GM19372 (cell line): Measurements from ENCODE around the gene SLC2A1.

Experiments used
- ATAC-seq: cut with Tn5 transposase; IDR thresholded peaks from one replicate; pipeline ENCODE4 v1.9.1; 2021; ENCODE audit warnings: mild to moderate bottlenecking, low read depth, moderate library complexity; ENCODE audit not compliant: unreplicated experiment

The SLC2A1 gene

DNA sequence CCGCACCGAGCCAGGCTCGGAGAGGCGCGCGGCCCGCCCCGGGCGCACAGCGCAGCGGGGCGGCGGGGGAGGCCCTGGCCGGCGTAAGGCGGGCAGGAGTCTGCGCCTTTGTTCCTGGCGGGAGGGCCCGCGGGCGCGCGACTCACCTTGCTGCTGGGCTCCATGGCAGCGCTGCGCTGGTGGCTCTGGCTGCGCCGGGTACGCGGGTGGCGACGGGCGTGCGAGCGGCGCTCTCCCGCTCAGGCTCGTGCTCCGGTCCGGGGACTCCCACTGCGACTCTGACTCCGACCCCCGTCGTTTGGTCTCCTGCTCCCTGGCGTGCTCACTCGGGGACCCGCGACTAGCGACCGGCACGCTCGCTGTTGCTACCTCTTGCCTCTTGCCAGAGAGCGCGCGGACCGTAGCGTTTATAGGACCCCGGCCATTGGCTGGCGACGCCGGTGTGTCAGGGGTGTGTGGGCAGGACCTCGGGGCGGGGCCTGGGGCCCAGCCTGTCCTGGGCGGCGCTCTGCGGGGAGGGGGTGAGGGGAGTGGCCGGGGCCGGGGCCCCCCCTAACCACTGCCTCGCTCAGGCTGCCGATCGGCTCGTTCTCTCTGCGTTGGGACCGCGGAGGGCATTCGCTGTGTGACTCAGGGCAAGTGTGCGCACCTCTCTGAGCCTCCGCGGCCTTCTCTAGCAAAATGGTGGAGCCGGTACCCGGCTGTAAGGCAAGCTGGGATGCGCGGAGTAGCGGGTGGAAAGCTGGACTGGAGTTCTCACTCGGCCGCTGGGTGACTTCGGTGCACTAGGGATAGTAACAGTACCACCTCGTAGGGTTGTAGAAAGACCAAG, at the start of gene SLC2A1:
Gene SLC2A1 (minus strand): TSS at position 381 of the 832 bp plus-strand sequence. CDS start 217 bp downstream, at position 164.
- ATAC-seq: peak; percentile 77

- no peak for ATAC-seq
These were observed 48.9 kb upstream of the SLC2A1 start for GRCh38 chr1:43007377-43008114.

DNA sequence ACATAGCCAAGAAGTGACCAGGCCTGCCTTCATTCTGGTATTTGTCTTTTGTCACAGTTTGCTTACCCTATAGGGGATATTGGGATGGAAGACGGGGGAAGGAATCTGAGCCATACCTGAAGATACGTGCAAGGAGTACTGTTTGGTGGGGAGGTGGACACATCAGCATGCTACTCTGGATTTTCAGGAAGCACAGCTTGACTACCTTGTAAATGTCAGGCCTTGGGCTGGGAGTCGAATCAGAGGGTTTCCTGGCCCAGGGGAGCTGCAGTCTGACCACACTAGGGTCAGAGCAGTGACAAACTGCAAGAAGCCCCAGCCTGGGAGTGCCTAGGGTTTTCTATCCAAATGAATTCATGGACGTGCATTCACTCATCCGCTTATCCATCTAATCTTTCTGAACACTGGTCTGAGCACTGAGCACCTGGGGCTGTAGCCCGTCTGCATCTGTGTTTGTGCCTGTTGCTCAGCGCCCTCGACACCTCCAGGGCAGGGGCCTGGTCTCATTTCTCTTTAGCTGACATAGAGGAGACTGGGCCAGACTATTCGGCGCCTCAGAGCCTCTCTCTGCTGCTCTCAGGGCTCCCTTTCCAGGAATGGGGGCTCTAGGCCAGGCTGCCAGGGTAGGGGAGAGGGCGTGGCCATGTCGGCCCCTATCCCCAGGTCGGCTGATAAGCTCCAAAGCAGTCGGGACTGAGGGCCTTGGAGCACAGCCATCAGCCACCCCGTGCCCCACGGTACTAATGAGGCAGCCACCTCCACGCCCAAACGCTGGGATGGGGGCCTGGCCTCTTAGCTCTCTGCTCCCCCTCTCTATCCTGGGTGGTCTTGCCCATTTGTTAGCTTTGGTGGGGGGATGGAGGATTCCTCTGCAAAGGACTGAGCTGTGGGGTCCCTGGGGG, 47.0 kb upstream of the SLC2A1 start:
- no peak for ATAC-seq

DNA sequence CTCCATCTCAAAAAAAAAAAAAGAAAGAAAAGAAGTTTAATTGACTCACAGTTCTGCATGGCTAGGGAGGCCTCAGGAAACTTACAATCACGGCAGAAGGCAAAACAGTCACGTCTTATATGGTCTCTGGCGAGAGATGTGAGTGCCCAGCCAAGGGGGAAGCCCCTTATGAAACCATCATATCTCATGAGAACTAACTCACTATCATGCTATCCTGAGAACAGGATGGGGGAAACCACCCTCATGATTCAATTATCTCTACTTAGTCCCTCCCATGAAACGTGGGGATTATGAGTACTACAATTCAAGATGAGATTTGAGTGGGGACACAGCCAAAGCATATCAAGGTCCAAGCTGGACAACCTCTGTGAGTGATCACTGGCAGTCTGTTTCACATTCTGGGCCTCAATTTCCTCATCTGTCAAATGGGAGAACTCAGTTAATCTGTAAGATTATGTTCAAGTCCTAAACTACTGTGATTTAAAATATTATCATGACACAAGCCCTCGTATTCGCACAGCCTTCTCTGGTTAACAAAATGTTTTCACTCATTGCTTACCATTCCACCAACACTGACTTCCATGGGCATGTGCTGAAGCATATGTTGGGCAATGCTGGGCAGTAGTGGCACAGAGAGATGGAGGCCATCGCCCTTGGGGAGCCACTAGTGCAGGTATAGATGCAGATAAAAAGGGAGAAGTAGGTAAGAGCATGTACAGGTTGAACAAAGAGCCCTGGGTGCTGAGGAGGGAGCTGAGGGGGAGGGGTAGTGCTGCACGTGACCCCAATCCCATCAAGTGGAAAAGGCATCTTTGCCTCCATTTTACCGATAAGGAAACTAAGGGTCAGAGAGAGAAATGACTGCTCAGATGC, 46.2 kb upstream of the SLC2A1 start:
- ATAC-seq: no peak

- no peak for ATAC-seq
These were observed 44.1 kb upstream of the SLC2A1 start for GRCh38 chr1:43002766-43003165.

- ATAC-seq: no peak
These were observed 43.4 kb upstream of the SLC2A1 start for GRCh38 chr1:43002116-43002515.

DNA sequence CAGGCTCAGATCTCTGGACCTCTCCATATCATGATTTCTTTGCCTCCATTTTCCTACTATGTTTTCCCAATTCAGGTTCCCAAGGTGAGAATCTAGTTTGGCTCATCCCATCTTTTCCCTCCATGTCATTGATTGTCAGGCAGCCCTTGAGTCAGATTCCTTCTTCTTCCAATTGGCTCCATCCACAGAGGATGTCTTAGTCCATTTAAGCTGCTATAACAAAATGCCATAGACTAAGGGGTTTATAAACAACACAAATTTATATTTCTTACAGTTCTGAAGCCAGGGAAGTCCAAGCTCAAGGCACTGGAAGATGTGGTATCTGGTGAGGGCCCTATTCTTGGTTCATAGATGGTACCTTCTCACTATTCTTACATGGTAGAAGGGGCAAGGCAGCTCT, 42.8 kb upstream of the SLC2A1 start:
- no peak for ATAC-seq

GRCh38 chr1:43000271-43000670, 41.6 kb upstream of the SLC2A1 start:
- ATAC-seq: no peak

DNA sequence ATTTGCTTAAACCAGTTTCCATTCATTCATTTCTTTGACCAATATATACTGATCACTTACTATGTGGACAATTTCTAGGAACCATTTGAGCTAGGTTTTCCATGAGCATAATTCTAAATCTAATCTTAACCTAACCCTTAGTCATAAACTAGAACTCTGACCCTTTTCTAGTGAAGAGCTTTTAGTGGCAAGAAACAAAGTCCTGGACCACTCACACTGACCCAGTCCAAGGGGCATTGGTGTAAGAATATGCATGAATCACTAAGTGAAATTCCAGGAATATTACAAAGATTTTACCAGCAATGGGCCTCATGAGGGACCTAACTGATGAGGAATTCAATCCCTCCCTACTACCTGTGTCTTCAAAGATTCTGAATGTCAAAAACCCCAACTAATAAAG, 40.6 kb upstream of the SLC2A1 start:
- ATAC-seq: no peak

GRCh38 chr1:42998386-42998785, 39.7 kb upstream of the SLC2A1 start:
- no peak for ATAC-seq

- no peak for ATAC-seq
These were observed 37.8 kb upstream of the SLC2A1 start for GRCh38 chr1:42996384-42996970.

- ATAC-seq: no peak
These were observed 35.0 kb upstream of the SLC2A1 start for GRCh38 chr1:42993502-42994136.

DNA sequence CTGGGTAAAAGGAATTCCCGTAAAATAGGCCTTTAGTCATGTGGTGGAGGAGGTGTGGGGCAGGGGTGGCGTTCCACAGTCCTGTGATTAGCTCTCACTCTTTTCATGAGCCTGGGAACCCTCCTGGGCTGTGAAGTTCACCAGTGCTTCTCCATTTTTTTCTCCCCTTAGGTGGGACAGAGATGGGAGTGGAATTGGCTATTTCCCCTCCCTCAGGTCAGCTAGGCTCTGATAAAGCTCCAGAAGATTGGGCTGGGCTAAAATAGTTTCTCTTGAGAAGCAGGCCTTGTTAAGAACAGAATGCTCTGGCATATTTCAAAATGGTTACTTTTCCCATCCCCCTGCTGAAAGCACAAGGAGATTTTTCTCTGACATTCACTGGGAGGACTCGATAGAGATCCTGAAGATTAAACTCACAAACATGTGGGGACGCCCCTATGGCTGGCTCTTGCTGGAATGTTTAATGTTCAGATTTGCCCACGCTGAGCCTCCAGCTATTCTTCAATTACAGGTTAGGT, 33.4 kb upstream of the SLC2A1 start:
- no peak for ATAC-seq

- no peak for ATAC-seq
These were observed 32.2 kb upstream of the SLC2A1 start for GRCh38 chr1:42990757-42991346.

GRCh38 chr1:42983693-42984092, 25.0 kb upstream of the SLC2A1 start:
- ATAC-seq: no peak

DNA sequence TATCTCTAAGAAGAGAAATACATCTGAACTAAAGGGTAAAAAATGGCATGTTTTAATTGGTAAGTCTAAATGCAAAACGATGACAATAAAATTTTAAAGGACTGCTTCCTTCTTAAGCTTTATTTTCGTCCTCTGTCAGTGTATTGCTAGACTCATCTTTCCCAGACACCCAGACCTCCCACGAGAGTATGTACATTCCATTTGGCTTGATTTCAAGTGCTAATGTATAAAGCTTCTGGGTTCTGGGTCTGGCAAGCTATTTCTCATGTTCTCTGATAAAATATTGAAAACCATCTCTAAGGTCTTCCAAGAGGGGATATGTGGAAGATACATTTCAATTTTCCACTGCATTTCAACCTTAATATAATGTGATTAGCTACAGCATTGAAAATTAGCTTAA, 24.6 kb upstream of the SLC2A1 start:
- ATAC-seq: no peak

- no peak for ATAC-seq
These were observed 24.0 kb upstream of the SLC2A1 start for GRCh38 chr1:42982641-42983040.

DNA sequence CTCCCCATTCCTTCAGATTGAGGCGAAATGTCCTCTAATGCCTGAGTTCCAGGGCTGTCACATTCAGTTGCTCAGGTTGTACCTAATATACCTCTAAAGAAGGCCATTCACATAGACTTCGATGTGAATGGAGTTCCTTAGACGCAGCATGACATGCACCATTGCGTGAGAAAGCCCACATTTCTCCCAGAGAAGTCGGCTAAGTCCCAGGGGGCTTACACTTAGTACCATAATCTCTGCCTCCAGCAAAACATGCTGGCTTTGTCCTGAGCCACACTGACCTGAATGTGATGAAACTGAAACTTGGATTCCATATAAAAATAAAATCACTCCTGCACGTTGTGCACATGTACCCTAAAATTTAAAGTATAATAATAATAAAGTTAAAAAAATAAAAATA, 23.2 kb upstream of the SLC2A1 start:
- no peak for ATAC-seq
